Measurements from ENCODE around the gene FAM83F.

DNA sequence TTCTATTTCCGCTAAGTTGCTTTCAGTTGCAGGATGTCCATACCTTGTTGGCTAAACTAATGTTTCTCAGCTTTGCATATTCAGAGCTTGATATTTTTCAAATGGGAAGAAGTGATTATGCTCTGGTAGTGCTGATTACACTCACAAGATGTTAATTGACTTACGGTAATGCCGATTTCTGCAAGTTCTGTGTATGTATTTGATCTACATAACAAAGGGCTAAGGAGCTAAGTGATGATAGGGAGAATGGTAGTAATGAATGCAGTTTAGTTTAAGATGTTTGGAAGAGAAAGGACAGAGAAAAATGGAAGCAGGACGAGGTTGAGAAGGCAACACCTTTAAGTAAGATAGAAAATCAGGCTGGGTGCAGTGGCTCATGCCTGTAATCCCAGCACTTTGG, 61.4 kb downstream of the FAM83F start:
- TF ChIP-seq, protein P1, sequence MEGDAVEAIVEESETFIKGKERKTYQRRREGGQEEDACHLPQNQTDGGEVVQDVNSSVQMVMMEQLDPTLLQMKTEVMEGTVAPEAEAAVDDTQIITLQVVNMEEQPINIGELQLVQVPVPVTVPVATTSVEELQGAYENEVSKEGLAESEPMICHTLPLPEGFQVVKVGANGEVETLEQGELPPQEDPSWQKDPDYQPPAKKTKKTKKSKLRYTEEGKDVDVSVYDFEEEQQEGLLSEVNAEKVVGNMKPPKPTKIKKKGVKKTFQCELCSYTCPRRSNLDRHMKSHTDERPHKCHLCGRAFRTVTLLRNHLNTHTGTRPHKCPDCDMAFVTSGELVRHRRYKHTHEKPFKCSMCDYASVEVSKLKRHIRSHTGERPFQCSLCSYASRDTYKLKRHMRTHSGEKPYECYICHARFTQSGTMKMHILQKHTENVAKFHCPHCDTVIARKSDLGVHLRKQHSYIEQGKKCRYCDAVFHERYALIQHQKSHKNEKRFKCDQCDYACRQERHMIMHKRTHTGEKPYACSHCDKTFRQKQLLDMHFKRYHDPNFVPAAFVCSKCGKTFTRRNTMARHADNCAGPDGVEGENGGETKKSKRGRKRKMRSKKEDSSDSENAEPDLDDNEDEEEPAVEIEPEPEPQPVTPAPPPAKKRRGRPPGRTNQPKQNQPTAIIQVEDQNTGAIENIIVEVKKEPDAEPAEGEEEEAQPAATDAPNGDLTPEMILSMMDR (IDR thresholded peaks at IDR 0.05): no peak
- no peak for TF ChIP-seq POLR2A (IDR thresholded peaks at IDR 0.05)

Measured in ovary (tissue), 3 donors.